IPS-15b (cell line): Measurements from ENCODE around the gene DTX4.

Source experiments
- H3K27me3 ChIP-seq: one replicate; pipeline ENCODE4 v1.6.1; 2013; ENCODE audit warnings: low read length; ENCODE audit not compliant: control insufficient read depth, insufficient read depth
- H3K36me3 ChIP-seq: one replicate; pipeline ENCODE4 v1.6.1; 2013; ENCODE audit warnings: low read length; ENCODE audit not compliant: control insufficient read depth, insufficient read depth
- H3K4me1 ChIP-seq: one replicate; pipeline ENCODE4 v1.6.1; 2013; ENCODE audit warnings: mild to moderate bottlenecking, low read length; ENCODE audit not compliant: control insufficient read depth, insufficient read depth
- H3K4me3 ChIP-seq: one replicate; pipeline ENCODE4 v1.5.1; 2013; ENCODE audit warnings: low read depth, low read length
- H3K9ac ChIP-seq: one replicate; pipeline ENCODE4 v1.6.1; 2013; ENCODE audit warnings: low read depth, mild to moderate bottlenecking, low read length
- H3K9me3 ChIP-seq: one replicate; pipeline ENCODE4 v1.6.1; 2013; ENCODE audit warnings: mild to moderate bottlenecking, low read length; ENCODE audit not compliant: control insufficient read depth, insufficient read depth

The DTX4 gene

GRCh38 chr11:59226396-59226795, 54.5 kb downstream of the DTX4 start:
- H3K9ac ChIP-seq: no peak overlapping the region
- H3K4me3 ChIP-seq: no peak overlapping the region
- H3K27me3 ChIP-seq: no peaks in the 10 kb centered on the region
- H3K9me3 ChIP-seq: no peaks in the 10 kb centered on the region
- no peaks in the 10 kb centered on the region for H3K36me3 ChIP-seq
- no peaks in the 10 kb centered on the region for H3K4me1 ChIP-seq

DNA sequence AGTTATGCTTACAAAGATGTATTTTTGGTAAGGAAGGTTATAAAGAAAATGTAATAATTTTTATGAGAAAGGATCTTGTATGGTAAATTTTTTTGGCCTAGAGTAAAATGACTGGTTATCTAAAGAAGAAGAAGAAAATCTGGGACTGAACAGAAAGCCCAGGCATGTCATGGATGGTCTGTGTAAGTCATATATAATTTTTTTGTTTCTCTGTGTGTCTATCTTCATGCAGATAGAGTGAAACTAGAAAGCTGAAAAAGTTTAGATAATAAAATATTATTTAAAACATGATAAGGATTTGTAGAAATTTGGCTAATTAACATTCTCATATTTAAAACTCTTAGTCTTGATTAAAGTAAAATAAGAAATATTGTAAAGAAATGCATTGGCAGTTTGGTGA, 68.4 kb downstream of the DTX4 start:
- Histone ChIP-seq H3K9ac (no peak overlapping the region), H3K4me3 (no peak overlapping the region), H3K27me3 (no peaks in the 10 kb centered on the region), H3K9me3 (no peaks in the 10 kb centered on the region), H3K36me3 (no peaks in the 10 kb centered on the region), H3K4me1 (no peaks in the 10 kb centered on the region)

DNA sequence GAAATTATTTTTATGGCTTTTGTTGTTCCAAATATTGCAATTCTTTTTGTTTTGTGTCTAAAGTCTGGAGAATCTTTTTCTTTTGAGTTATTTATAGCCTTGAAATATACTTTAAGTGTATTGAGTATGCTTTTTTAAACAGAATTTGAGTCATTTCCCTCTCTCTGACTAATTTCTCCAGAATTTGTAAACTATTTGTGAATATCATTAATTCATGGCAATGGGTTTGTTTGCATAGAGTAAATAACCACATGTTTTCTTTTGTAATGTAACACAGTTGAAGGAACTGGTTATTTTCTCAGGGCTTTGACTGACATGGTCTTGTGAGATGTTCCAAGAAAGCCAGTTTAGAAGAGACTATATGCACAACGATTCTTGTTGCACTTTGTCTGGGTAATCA, 71.7 kb downstream of the DTX4 start:
- no peak overlapping the region for H3K4me3 ChIP-seq
- H3K4me1 ChIP-seq: no peaks in the 10 kb centered on the region
- no peaks in the 10 kb centered on the region for H3K9me3 ChIP-seq
- no peaks in the 10 kb centered on the region for H3K36me3 ChIP-seq
- H3K27me3 ChIP-seq: no peaks in the 10 kb centered on the region
- no peak overlapping the region for H3K9ac ChIP-seq

- no peaks in the 10 kb centered on the region for H3K4me1 ChIP-seq
- no peaks in the 10 kb centered on the region for H3K36me3 ChIP-seq
- H3K4me3 ChIP-seq: no peak overlapping the region
- H3K9me3 ChIP-seq: no peaks in the 10 kb centered on the region
- H3K27me3 ChIP-seq: no peaks in the 10 kb centered on the region
- H3K9ac ChIP-seq: no peak overlapping the region
Observed at GRCh38 chr11:59247531-59248227, 75.7 kb downstream of the DTX4 start.

GRCh38 chr11:59249535-59249934, 77.6 kb downstream of the DTX4 start:
- Histone ChIP-seq H3K9ac (no peak overlapping the region), H3K4me3 (no peak overlapping the region), H3K9me3 (no peaks in the 10 kb centered on the region), H3K27me3 (no peaks in the 10 kb centered on the region), H3K36me3 (no peaks in the 10 kb centered on the region), H3K4me1 (no peaks in the 10 kb centered on the region)

- Histone ChIP-seq H3K9ac (no peak overlapping the region), H3K27me3 (no peaks in the 10 kb centered on the region), H3K9me3 (no peaks in the 10 kb centered on the region), H3K4me1 (peaks cover 3% of the 10 kb centered on the region), H3K36me3 (no peaks in the 10 kb centered on the region), H3K4me3 (no peak overlapping the region)
Observed at GRCh38 chr11:59253001-59253400, 81.1 kb downstream of the DTX4 start.

DNA sequence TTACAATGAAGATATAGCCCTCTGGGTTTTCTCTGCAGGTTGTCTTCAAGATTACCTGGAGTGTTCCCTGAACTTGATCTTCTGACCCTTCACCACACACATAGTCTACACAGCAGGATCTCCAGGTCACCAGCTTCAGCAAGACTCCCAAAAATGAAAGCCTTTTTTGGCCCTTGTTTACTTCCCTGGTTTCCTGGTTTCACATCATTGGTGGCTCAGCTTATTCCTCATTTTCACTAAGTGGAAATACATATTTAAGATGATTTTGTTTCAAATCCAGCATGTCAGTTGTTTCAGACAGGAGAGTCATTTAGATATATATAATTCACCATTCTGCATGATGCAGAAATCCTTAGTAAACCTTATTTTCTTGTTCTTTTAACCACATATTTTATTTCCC, 82.4 kb downstream of the DTX4 start:
- no peaks in the 10 kb centered on the region for H3K27me3 ChIP-seq
- H3K9ac ChIP-seq: no peak overlapping the region
- peaks cover 3% of the 10 kb centered on the region for H3K4me1 ChIP-seq
- H3K9me3 ChIP-seq: no peaks in the 10 kb centered on the region
- no peaks in the 10 kb centered on the region for H3K36me3 ChIP-seq
- no peak overlapping the region for H3K4me3 ChIP-seq

GRCh38 chr11:59255281-59255680, 83.3 kb downstream of the DTX4 start:
- Histone ChIP-seq H3K36me3 (no peaks in the 10 kb centered on the region), H3K9me3 (no peaks in the 10 kb centered on the region), H3K4me3 (no peak overlapping the region), H3K4me1 (peaks cover 3% of the 10 kb centered on the region), H3K27me3 (no peaks in the 10 kb centered on the region), H3K9ac (no peak overlapping the region)
